GM10266 (cell line): ENCODE data around the gene FOXP1.
"Not testable (repeated sequence)": the region's sequence is repeated elsewhere in the genome, so short reads cannot be mapped to it uniquely, and the experiment has no call there.

Source experiments
- DNase-seq: peaks from one replicate; pipeline ENCODE4 v3.0.0; 2012; ENCODE audit errors: extremely low spot score
- CTCF ChIP-seq: IDR thresholded peaks from 2 replicates; pipeline ENCODE4 v1.5.1; 2012; ENCODE audit warnings: mild to moderate bottlenecking, low read depth; ENCODE audit not compliant: control insufficient read depth, insufficient read depth; ENCODE audit errors: missing control alignments

Gene FOXP1

GRCh38 chr3:71533588-71533987 is 49.9 kb downstream of the FOXP1 start:
- no peak for TF ChIP-seq CTCF
- no peak for DNase-seq

GRCh38 chr3:71532639-71533395 is 50.7 kb downstream of the FOXP1 start:
- DNase-seq = no peak

GRCh38 chr3:71530903-71531530 is 52.5 kb downstream of the FOXP1 start:
- no peak for TF ChIP-seq CTCF
- DNase-seq = no peak

More at GRCh38 chr3:71532639-71533395, 50.7 kb downstream of the FOXP1 start:
- no peak for TF ChIP-seq CTCF

GRCh38 chr3:71528816-71529215 is 54.7 kb downstream of the FOXP1 start:
- no peak for DNase-seq
- no peak for TF ChIP-seq CTCF

- not testable (repeated sequence) for DNase-seq
Observed at GRCh38 chr3:71526448-71526847, 57.1 kb downstream of the FOXP1 start.

- no peak for DNase-seq
- TF ChIP-seq CTCF = no peak
Observed at GRCh38 chr3:71525391-71525790, 58.1 kb downstream of the FOXP1 start.

- DNase-seq = no peak
- TF ChIP-seq CTCF = no peak
Observed at GRCh38 chr3:71524672-71525071, 58.9 kb downstream of the FOXP1 start.
